ENCODE measurements around the gene GSPT1. TPM values are rescaled to one million over a fixed set of nuclear protein-coding genes. Genes with fewer than 3 reads are reported as not detected.

Gene GSPT1
- total RNA-seq, 1 experiment from 2014 or later: 173 TPM

DNA sequence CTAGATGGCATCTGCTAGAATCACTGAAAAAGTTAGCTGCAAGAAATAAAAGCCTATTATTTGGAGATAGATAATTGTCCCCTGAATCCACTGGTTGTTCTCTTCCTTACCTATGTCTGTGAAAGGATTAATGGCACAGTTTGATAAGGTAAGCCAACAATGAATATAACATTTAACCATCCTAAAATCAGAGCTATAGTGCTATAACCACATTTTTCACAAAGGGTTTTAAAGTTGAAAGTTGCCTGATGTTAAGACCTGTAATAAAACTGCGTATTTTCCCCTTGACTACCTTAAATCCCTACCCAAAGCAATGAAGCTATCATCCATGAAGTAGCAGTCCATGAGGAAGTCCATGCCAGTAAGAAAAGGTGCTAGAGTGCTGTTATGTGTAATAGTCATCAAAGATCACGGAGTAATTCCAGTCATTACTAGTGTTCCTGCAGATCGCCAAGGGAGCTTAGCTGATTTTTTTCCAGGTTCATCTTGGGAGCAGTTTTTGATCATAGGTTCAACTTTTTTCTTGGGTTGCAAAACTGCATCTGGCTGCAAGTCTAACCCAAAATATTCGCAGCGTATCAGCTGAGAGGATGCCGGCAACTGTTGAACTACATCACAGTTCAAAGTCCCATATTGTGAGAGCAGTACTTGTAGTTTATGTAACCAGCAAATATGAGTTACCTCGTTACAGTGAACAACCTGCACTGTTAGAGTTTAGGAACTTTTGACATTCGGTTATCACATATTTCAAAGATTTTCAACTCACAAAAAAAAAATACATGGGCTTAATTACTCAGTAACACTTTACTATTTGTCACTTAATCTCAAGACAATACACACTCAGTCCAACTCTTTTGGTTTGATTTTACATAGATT, 46.2 kb downstream of the GSPT1 start:
- peaks cover 0 to 7% of the 10 kb centered on the region in 2 experiments; a peak in 2 of 4 replicates for H3K4me1 Mint-ChIP-seq
- peaks cover 7 to 27% (median 13%) of the 10 kb centered on the region in 3 experiments; a peak in 6 of 7 replicates for H3K36me3 Mint-ChIP-seq (ENCODE audit: insufficient read depth in 1 of 3, low read depth in 3 of 3)
- no peak overlapping the region for H3K4me3 Mint-ChIP-seq
- H4K20me1 ChIP-seq (ENCODE audit: control insufficient read depth, insufficient read depth, insufficient read length): no peaks in the 10 kb centered on the region
- H3K14ac ChIP-seq (ENCODE audit: insufficient read depth, low read length): no peak overlapping the region
- H3K23ac ChIP-seq (ENCODE audit: insufficient read length, low read depth, low read length): no peak overlapping the region
- H2BK20ac ChIP-seq (ENCODE audit: low read depth, low read length, poor library complexity, severe bottlenecking): no peak overlapping the region
- H3K18ac ChIP-seq (ENCODE audit: insufficient read length, low read depth, low read length): no peak overlapping the region
- no peak overlapping the region for H2BK15ac ChIP-seq (ENCODE audit: low read depth, low read length)
- H3T11ph ChIP-seq (ENCODE audit: low read length): no peak overlapping the region
- no CpG with 5 or more reads among the region's 8 CpGs for WGBS (ENCODE audit: extremely low coverage, insufficient read length, low lambda C conversion rate)
- no peaks in the 10 kb centered on the region for H3K27me3 ChIP-seq (ENCODE audit: insufficient read depth, low read length)
- H3K56ac ChIP-seq (ENCODE audit: insufficient read length, low read depth, low read length): no peak overlapping the region
- H3K4me2 ChIP-seq (ENCODE audit: insufficient read depth, insufficient read length, low read length): no peak overlapping the region
- no peak overlapping the region for H2BK5ac ChIP-seq (ENCODE audit: insufficient read length, low read length)
- H4K8ac ChIP-seq (replicated peaks; ENCODE audit: insufficient read length, low read depth, low read length): no peak overlapping the region
- no peak overlapping the region for H3K4ac ChIP-seq (ENCODE audit: low read depth, low read length)
- H2BK12ac ChIP-seq (ENCODE audit: insufficient read length, low read depth, low read length): no peak overlapping the region
- H3K27ac Mint-ChIP-seq: 0 out of 7 replicates have a peak overlapping the region, but pooled peaks of 1 of the 3 experiments have one; percentile 17
- no peak overlapping the region for H2AK5ac ChIP-seq (ENCODE audit: insufficient read length, low read length)
- no peaks in the 10 kb centered on the region for H3K4me1 ChIP-seq (ENCODE audit: insufficient read depth, low read length)
- no peaks in the 10 kb centered on the region for H3K79me1 ChIP-seq (ENCODE audit: insufficient read depth, low read depth, low read length, poor library complexity, severe bottlenecking)
- H3K9me3 ChIP-seq (ENCODE audit: control insufficient read depth, low read depth, low read length): no peaks in the 10 kb centered on the region
- no peak overlapping the region for H4K5ac ChIP-seq (ENCODE audit: insufficient read length, low read depth, low read length)
- DNase-seq: no peak
- H3K79me2 ChIP-seq (ENCODE audit: insufficient read depth, low read length): no peaks in the 10 kb centered on the region
- no peak overlapping the region for H2AFZ ChIP-seq (ENCODE audit: low read length)
- H4K91ac ChIP-seq (ENCODE audit: insufficient read length, low read depth, low read length): no peak overlapping the region
- H3K9me3 Mint-ChIP-seq: no peaks in the 10 kb centered on the region
- no peak overlapping the region for H2BK120ac ChIP-seq (ENCODE audit: low read depth, low read length, poor library complexity, severe bottlenecking)
- no peaks in the 10 kb centered on the region for H3K27me3 Mint-ChIP-seq (ENCODE audit: low read depth)
- TF ChIP-seq, protein P1, sequence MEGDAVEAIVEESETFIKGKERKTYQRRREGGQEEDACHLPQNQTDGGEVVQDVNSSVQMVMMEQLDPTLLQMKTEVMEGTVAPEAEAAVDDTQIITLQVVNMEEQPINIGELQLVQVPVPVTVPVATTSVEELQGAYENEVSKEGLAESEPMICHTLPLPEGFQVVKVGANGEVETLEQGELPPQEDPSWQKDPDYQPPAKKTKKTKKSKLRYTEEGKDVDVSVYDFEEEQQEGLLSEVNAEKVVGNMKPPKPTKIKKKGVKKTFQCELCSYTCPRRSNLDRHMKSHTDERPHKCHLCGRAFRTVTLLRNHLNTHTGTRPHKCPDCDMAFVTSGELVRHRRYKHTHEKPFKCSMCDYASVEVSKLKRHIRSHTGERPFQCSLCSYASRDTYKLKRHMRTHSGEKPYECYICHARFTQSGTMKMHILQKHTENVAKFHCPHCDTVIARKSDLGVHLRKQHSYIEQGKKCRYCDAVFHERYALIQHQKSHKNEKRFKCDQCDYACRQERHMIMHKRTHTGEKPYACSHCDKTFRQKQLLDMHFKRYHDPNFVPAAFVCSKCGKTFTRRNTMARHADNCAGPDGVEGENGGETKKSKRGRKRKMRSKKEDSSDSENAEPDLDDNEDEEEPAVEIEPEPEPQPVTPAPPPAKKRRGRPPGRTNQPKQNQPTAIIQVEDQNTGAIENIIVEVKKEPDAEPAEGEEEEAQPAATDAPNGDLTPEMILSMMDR (conservative IDR thresholded peaks at IDR 0.05): no peak
- H3K27ac ChIP-seq (ENCODE audit: insufficient read length, low read depth, low read length): no peak overlapping the region
- H3K9ac ChIP-seq (ENCODE audit: extremely low read depth, insufficient read length, low read length): no peak overlapping the region
- no peaks in the 10 kb centered on the region for H3K23me2 ChIP-seq (ENCODE audit: insufficient read length, low read depth, low read length, poor library complexity, severe bottlenecking)
